ENCODE measurements around the gene TGM2. TPM values are rescaled to one million over a fixed set of nuclear protein-coding genes. Genes with fewer than 3 reads are reported as not detected.

TGM2 gene
- total RNA-seq, 1 experiment from 2014 or later: 1.5 TPM

- H3K27ac Mint-ChIP-seq (ENCODE audit: low read depth, unreplicated experiment): no peak overlapping the region
- no peaks in the 10 kb centered on the region for H3K9me3 Mint-ChIP-seq (ENCODE audit: unreplicated experiment)
- intact Hi-C loops (cut with micrococcal nuclease): no loop called here
- H3K4me3 Mint-ChIP-seq (ENCODE audit: unreplicated experiment): no peak overlapping the region
- no TSS peak for BruUV-seq (replicated peaks)
- no peak for DNase-seq (ENCODE audit: unreplicated experiment)
- ChIA-PET POLR2A (interaction anchor here (1.4 kb wide), 1 partner anchor 41 kb away, joined by 4 read pairs; no protein-coding TSS in a partner anchor), CTCF (interaction anchor here (0.6 to 3.3 kb wide), 5 partner anchors 41 to 197 kb away, joined by 3 to 21 read pairs (median 3); no protein-coding TSS in a partner anchor)
- peaks cover 17% of the 10 kb centered on the region for H3K4me1 Mint-ChIP-seq (ENCODE audit: insufficient read depth, unreplicated experiment)
- TF ChIP-seq CTCF (IDR thresholded peaks at IDR 0.05; ENCODE audit: unreplicated experiment): no peak
- no peaks in the 10 kb centered on the region for H3K27me3 Mint-ChIP-seq (ENCODE audit: insufficient read depth, unreplicated experiment)
- H3K36me3 Mint-ChIP-seq (ENCODE audit: insufficient read depth, unreplicated experiment): no peaks in the 10 kb centered on the region
Observed at GRCh38 chr20:38150335-38151170, 14.5 kb downstream of the TGM2 start.

- ChIA-PET CTCF (interaction anchor here (0.7 to 1.3 kb wide), 2 partner anchors 71 to 73 kb away, joined by 3 to 4 read pairs; no protein-coding TSS in a partner anchor), POLR2A (no interaction called here)
- H3K36me3 Mint-ChIP-seq (ENCODE audit: insufficient read depth, unreplicated experiment): no peaks in the 10 kb centered on the region
- no TSS peak for BruUV-seq (replicated peaks)
- TF ChIP-seq CTCF (IDR thresholded peaks at IDR 0.05; ENCODE audit: unreplicated experiment): no peak
- H3K27ac Mint-ChIP-seq (ENCODE audit: low read depth, unreplicated experiment): no peak overlapping the region
- intact Hi-C loops (cut with micrococcal nuclease): no loop called here
- no peaks in the 10 kb centered on the region for H3K27me3 Mint-ChIP-seq (ENCODE audit: insufficient read depth, unreplicated experiment)
- peaks cover 36% of the 10 kb centered on the region for H3K4me1 Mint-ChIP-seq (ENCODE audit: insufficient read depth, unreplicated experiment)
- no peak overlapping the region for H3K4me3 Mint-ChIP-seq (ENCODE audit: unreplicated experiment)
- no peaks in the 10 kb centered on the region for H3K9me3 Mint-ChIP-seq (ENCODE audit: unreplicated experiment)
- DNase-seq (ENCODE audit: unreplicated experiment): no peak
Observed at GRCh38 chr20:38148328-38149102, 16.6 kb downstream of the TGM2 start.

- H3K27ac Mint-ChIP-seq (ENCODE audit: low read depth, unreplicated experiment): no peak overlapping the region
- no peak for DNase-seq (ENCODE audit: unreplicated experiment)
- intact Hi-C loops (cut with micrococcal nuclease): no loop called here
- no peak overlapping the region for H3K4me3 Mint-ChIP-seq (ENCODE audit: unreplicated experiment)
- POLR2A ChIA-PET: no interaction called here
- H3K4me1 Mint-ChIP-seq (ENCODE audit: insufficient read depth, unreplicated experiment): peaks cover 42% of the 10 kb centered on the region
- H3K27me3 Mint-ChIP-seq (ENCODE audit: insufficient read depth, unreplicated experiment): no peaks in the 10 kb centered on the region
- BruUV-seq (replicated peaks): no TSS peak
- CTCF ChIA-PET: interaction anchor here (0.6 to 0.7 kb wide), 2 partner anchors 19 to 448 kb away, joined by 3 read pairs; no protein-coding TSS in a partner anchor
- no peak for TF ChIP-seq CTCF (IDR thresholded peaks at IDR 0.05; ENCODE audit: unreplicated experiment)
- H3K9me3 Mint-ChIP-seq (ENCODE audit: unreplicated experiment): no peaks in the 10 kb centered on the region
- H3K36me3 Mint-ChIP-seq (ENCODE audit: insufficient read depth, unreplicated experiment): no peaks in the 10 kb centered on the region
Observed at GRCh38 chr20:38147751-38148150, 17.3 kb downstream of the TGM2 start.

- no peak for DNase-seq (ENCODE audit: unreplicated experiment)
- intact Hi-C loops (cut with micrococcal nuclease): no loop called here
- ChIA-PET POLR2A (interaction anchor here (0.7 kb wide), 1 partner anchor 14 kb away, joined by 3 read pairs; no protein-coding TSS in a partner anchor), CTCF (interaction anchor here (0.6 to 0.9 kb wide), 2 partner anchors 153 to 448 kb away, joined by 3 to 4 read pairs; no protein-coding TSS in a partner anchor)
- no peaks in the 10 kb centered on the region for H3K27me3 Mint-ChIP-seq (ENCODE audit: insufficient read depth, unreplicated experiment)
- peaks cover 40% of the 10 kb centered on the region for H3K4me1 Mint-ChIP-seq (ENCODE audit: insufficient read depth, unreplicated experiment)
- H3K4me3 Mint-ChIP-seq (ENCODE audit: unreplicated experiment): no peak overlapping the region
- no peaks in the 10 kb centered on the region for H3K9me3 Mint-ChIP-seq (ENCODE audit: unreplicated experiment)
- TF ChIP-seq CTCF (IDR thresholded peaks at IDR 0.05; ENCODE audit: unreplicated experiment): no peak
- no TSS peak for BruUV-seq (replicated peaks)
- no peaks in the 10 kb centered on the region for H3K36me3 Mint-ChIP-seq (ENCODE audit: insufficient read depth, unreplicated experiment)
- no peak overlapping the region for H3K27ac Mint-ChIP-seq (ENCODE audit: low read depth, unreplicated experiment)
Observed at GRCh38 chr20:38147163-38147562, 17.9 kb downstream of the TGM2 start.

All from MCF 10A (cell line).